Trophoblast cell (in vitro differentiated cells and primary cell): ENCODE measurements around the gene ZNF226.

Source experiments
- DNase-seq, 2 donors: peaks; one replicate each; pipeline ENCODE4 v3.0.0-alpha.2; 2016
- H2AFZ ChIP-seq: 2 replicates; pipeline ENCODE4 v1.6.1; 2013; ENCODE audit warnings: low read length, moderate library complexity, mild to moderate bottlenecking; ENCODE audit not compliant: insufficient read depth, poor library complexity
- H2AK5ac ChIP-seq: 2 replicates; pipeline ENCODE4 v1.6.1; 2013; ENCODE audit warnings: mild to moderate bottlenecking, low read length
- H2BK120ac ChIP-seq: 2 replicates; pipeline ENCODE4 v1.6.1; 2013; ENCODE audit warnings: low read length, mild to moderate bottlenecking, moderate library complexity; ENCODE audit not compliant: insufficient read depth, poor library complexity
- H2BK12ac ChIP-seq: 2 replicates; pipeline ENCODE4 v1.6.1; 2013; ENCODE audit warnings: mild to moderate bottlenecking, low read length, moderate library complexity
- H2BK5ac ChIP-seq: 2 replicates; pipeline ENCODE4 v1.6.1; 2013; ENCODE audit warnings: low read length, low read depth, moderate library complexity, mild to moderate bottlenecking; ENCODE audit not compliant: poor library complexity
- H3K14ac ChIP-seq: 2 replicates; pipeline ENCODE4 v1.6.1; 2013; ENCODE audit warnings: mild to moderate bottlenecking, low read length
- H3K18ac ChIP-seq: 2 replicates; pipeline ENCODE4 v1.6.1; 2013; ENCODE audit warnings: mild to moderate bottlenecking, low read length
- H3K23ac ChIP-seq: 2 replicates; pipeline ENCODE4 v1.6.1; 2013; ENCODE audit warnings: low read length
- H3K27ac ChIP-seq: 2 replicates; pipeline ENCODE4 v1.5.1; 2013; ENCODE audit warnings: low read depth, mild to moderate bottlenecking, inconsistent platforms, low read length, moderate library complexity
- H3K27me3 ChIP-seq: 2 replicates; pipeline ENCODE4 v1.6.1; 2013; ENCODE audit warnings: inconsistent platforms, mild to moderate bottlenecking, low read length, moderate library complexity; ENCODE audit not compliant: insufficient read depth
- H3K36me3 ChIP-seq, 2 experiments: 1 replicate in 1 of 2; 2 replicates in 1 of 2; pipeline ENCODE4 v1.6.1; 2013; ENCODE audit warnings: low read length in 2 of 2, mild to moderate bottlenecking in 2 of 2, moderate library complexity in 1 of 2; ENCODE audit not compliant: insufficient read depth in 2 of 2, control insufficient read depth in 1 of 2
- H3K4ac ChIP-seq: 2 replicates; pipeline ENCODE4 v1.6.1; 2013; ENCODE audit warnings: low read depth, mild to moderate bottlenecking, low read length, moderate library complexity
- H3K4me1 ChIP-seq, 2 experiments: 1 replicate in 1 of 2; 2 replicates in 1 of 2; pipeline ENCODE4 v1.6.1; 2013; ENCODE audit warnings: low read length in 2 of 2, mild to moderate bottlenecking in 2 of 2, moderate library complexity in 1 of 2; ENCODE audit not compliant: insufficient read depth in 2 of 2, control insufficient read depth in 1 of 2
- H3K4me2 ChIP-seq: 2 replicates; pipeline ENCODE4 v1.6.1; 2013; ENCODE audit warnings: inconsistent platforms, mild to moderate bottlenecking, low read length, moderate library complexity
- H3K4me3 ChIP-seq: 2 replicates; pipeline ENCODE4 v1.5.1; 2013; ENCODE audit warnings: mild to moderate bottlenecking, low read depth, low read length, inconsistent platforms
- H3K79me1 ChIP-seq: one replicate; pipeline ENCODE4 v1.6.1; 2013; ENCODE audit warnings: low read length
- H3K79me2 ChIP-seq: 2 replicates; pipeline ENCODE4 v1.6.1; 2013; ENCODE audit warnings: low read length, mild to moderate bottlenecking; ENCODE audit not compliant: control insufficient read depth, insufficient read depth, poor library complexity
- H3K9ac ChIP-seq: 2 replicates; pipeline ENCODE4 v1.6.1; 2013; ENCODE audit warnings: mild to moderate bottlenecking, low read length
- H3K9me3 ChIP-seq: 2 replicates; pipeline ENCODE4 v1.6.1; 2013; ENCODE audit warnings: low read depth, mild to moderate bottlenecking, control low read depth, inconsistent platforms, low read length; ENCODE audit not compliant: insufficient read depth
- H4K12ac ChIP-seq: 2 replicates; pipeline ENCODE4 v1.6.1; 2013; ENCODE audit warnings: low read depth, mild to moderate bottlenecking, low read length, moderate library complexity
- H4K8ac ChIP-seq: 2 replicates; pipeline ENCODE4 v1.6.1; 2013; ENCODE audit warnings: low read depth, mild to moderate bottlenecking, low read length, moderate library complexity
- H4K91ac ChIP-seq: one replicate; pipeline ENCODE4 v1.6.1; 2013; ENCODE audit warnings: low read depth, mild to moderate bottlenecking, low read length, moderate library complexity
- WGBS: extraction: QIAGEN DNeasy Blood & Tissue Kit; methylation state at CpG from one replicate; pipeline ENCODE4 v1.1.7; 2013; ENCODE audit warnings: missing lambda C conversion rate; ENCODE audit not compliant: insufficient read length, insufficient coverage; ENCODE audit errors: extremely low coverage; 5-methylcytosine and 5-hydroxymethylcytosine counted together

The ZNF226 gene

GRCh38 chr19:44142059-44142433 is 22.9 kb upstream of the ZNF226 start:
- Histone ChIP-seq H2BK5ac (no peak overlapping the region), H3K4me2 (peak overlapping the region; percentile 82), H3K9ac (peak overlapping the region; percentile 0), H3K18ac (no peak overlapping the region), H2BK120ac (no peak overlapping the region), H4K8ac (no peak overlapping the region), H3K23ac (no peak overlapping the region), H4K91ac (no peak overlapping the region), H2AFZ (no peak overlapping the region), H3K4ac (no peak overlapping the region), H3K14ac (no peak overlapping the region), H3K4me3 (peak overlapping the region; percentile 90), H2AK5ac (no peak overlapping the region), H3K9me3 (no peaks in the 10 kb centered on the region), H4K12ac (no peak overlapping the region), H2BK12ac (no peak overlapping the region), H3K27me3 (no peaks in the 10 kb centered on the region), H3K79me2 (peaks cover 2% of the 10 kb centered on the region), H3K36me3 (peaks cover 5 to 7% of the 10 kb centered on the region in 2 experiments), H3K4me1 (peaks cover 0 to 3% of the 10 kb centered on the region in 2 experiments), H3K79me1 (peaks cover 6% of the 10 kb centered on the region), H3K27ac (no peak overlapping the region)
- DNase-seq = peak in 1 of 2 donors; percentile 7
- WGBS = no CpG with 5 or more reads among the region's 13 CpGs

- no peak overlapping the region for H2BK120ac ChIP-seq
- H3K9me3 ChIP-seq = no peaks in the 10 kb centered on the region
- no peak overlapping the region for H3K4ac ChIP-seq
- H3K27me3 ChIP-seq = no peaks in the 10 kb centered on the region
- H3K79me1 ChIP-seq = no peaks in the 10 kb centered on the region
- no peak overlapping the region for H2AFZ ChIP-seq
- no peak overlapping the region for H3K18ac ChIP-seq
- H2AK5ac ChIP-seq = no peak overlapping the region
- no peak overlapping the region for H2BK5ac ChIP-seq
- no peaks in the 10 kb centered on the region for H3K79me2 ChIP-seq
- no peak overlapping the region for H4K8ac ChIP-seq
- no peak overlapping the region for H2BK12ac ChIP-seq
- no peak overlapping the region for H3K14ac ChIP-seq
- no peaks in the 10 kb centered on the region for H3K4me1 ChIP-seq
- no peak overlapping the region for H3K23ac ChIP-seq
- no CpG with 5 or more reads among the region's 4 CpGs for WGBS
- no peak overlapping the region for H3K9ac ChIP-seq
- no peak overlapping the region for H3K27ac ChIP-seq
- H4K91ac ChIP-seq = no peak overlapping the region
- H4K12ac ChIP-seq = no peak overlapping the region
- H3K36me3 ChIP-seq = peaks cover 31 to 43% of the 10 kb centered on the region in 2 experiments
- no peak overlapping the region for H3K4me3 ChIP-seq
- H3K4me2 ChIP-seq = no peak overlapping the region
- no peak for DNase-seq
Measured at GRCh38 chr19:44149776-44150175, 15.1 kb upstream of the ZNF226 start.

GRCh38 chr19:44151491-44151890 is 13.4 kb upstream of the ZNF226 start:
- Histone ChIP-seq H3K9ac (no peak overlapping the region), H2AFZ (no peak overlapping the region), H3K4ac (no peak overlapping the region), H3K79me1 (no peaks in the 10 kb centered on the region), H2BK12ac (no peak overlapping the region), H4K8ac (no peak overlapping the region), H3K36me3 (peaks cover 28 to 44% of the 10 kb centered on the region in 2 experiments), H2BK5ac (no peak overlapping the region), H3K23ac (no peak overlapping the region), H4K91ac (no peak overlapping the region), H3K14ac (no peak overlapping the region), H3K4me1 (no peaks in the 10 kb centered on the region), H3K27ac (no peak overlapping the region), H3K4me2 (no peak overlapping the region), H3K27me3 (no peaks in the 10 kb centered on the region), H4K12ac (no peak overlapping the region), H3K18ac (no peak overlapping the region), H2AK5ac (no peak overlapping the region), H2BK120ac (no peak overlapping the region), H3K4me3 (no peak overlapping the region), H3K79me2 (no peaks in the 10 kb centered on the region), H3K9me3 (no peaks in the 10 kb centered on the region)
- DNase-seq = no peak
- no CpG with 5 or more reads among the region's 5 CpGs for WGBS

- Histone ChIP-seq H2AFZ (no peak overlapping the region), H2AK5ac (no peak overlapping the region), H2BK12ac (no peak overlapping the region), H4K8ac (no peak overlapping the region), H3K4me1 (no peaks in the 10 kb centered on the region), H2BK120ac (no peak overlapping the region), H3K4me2 (no peak overlapping the region), H2BK5ac (no peak overlapping the region), H3K4ac (no peak overlapping the region), H4K12ac (no peak overlapping the region), H4K91ac (no peak overlapping the region), H3K23ac (no peak overlapping the region), H3K9me3 (peaks cover 5% of the 10 kb centered on the region), H3K36me3 (peaks cover 12 to 32% of the 10 kb centered on the region in 2 experiments), H3K27me3 (no peaks in the 10 kb centered on the region), H3K9ac (no peak overlapping the region), H3K18ac (no peak overlapping the region), H3K79me2 (no peaks in the 10 kb centered on the region), H3K27ac (no peak overlapping the region), H3K79me1 (no peaks in the 10 kb centered on the region), H3K4me3 (no peak overlapping the region), H3K14ac (no peak overlapping the region)
- WGBS = no CpG with 5 or more reads among the region's 2 CpGs
- no peak for DNase-seq
Measured at GRCh38 chr19:44156475-44156874, 8.4 kb upstream of the ZNF226 start.
